Activated gamma-delta T cell treated with anti-CD3 and anti-CD28 coated beads, Interleukin-2, amount 50 U/mL, for 16 hours (primary cell): ENCODE data around the gene VCAM1.
"Not testable (repeated sequence)": the region's sequence is repeated elsewhere in the genome, so short reads cannot be mapped to it uniquely, and the experiment has no call there.

Experiments used
- DNase-seq: peaks from one replicate; pipeline ENCODE4 v3.0.0-alpha.2; 2020; ENCODE audit warnings: low read depth

VCAM1 gene

GRCh38 chr1:100778748-100779147, 59.2 kb downstream of the VCAM1 start:
- no peak for DNase-seq

- no peak for DNase-seq
Measured at GRCh38 chr1:100780814-100781213, 61.3 kb downstream of the VCAM1 start.

- DNase-seq, result not testable (repeated sequence)
Measured at GRCh38 chr1:100781728-100782127, 62.2 kb downstream of the VCAM1 start.

GRCh38 chr1:100782473-100783039, 63.0 kb downstream of the VCAM1 start:
- no peak for DNase-seq

- no peak for DNase-seq
Measured at GRCh38 chr1:100785470-100786052, 66.0 kb downstream of the VCAM1 start.

GRCh38 chr1:100786870-100787269, 67.3 kb downstream of the VCAM1 start:
- DNase-seq, result no peak
